CD4-positive, alpha-beta memory T cell (primary cell): ENCODE data around the gene TSC2. TPM values are rescaled to one million over a fixed set of nuclear protein-coding genes. Genes with fewer than 3 reads are reported as not detected.
"Not testable (repeated sequence)": the region's sequence is repeated elsewhere in the genome, so short reads cannot be mapped to it uniquely, and the experiment has no call there.

Experiments used
- CTCF ChIA-PET: fragments of 350-600 bp; sonication (Branson Sonifier 250); formaldehyde crosslinking; loops from one replicate; lab custom pipeline; 2021; ENCODE audit warnings: inconsistent platforms; ENCODE audit not compliant: partially characterized antibody; lab: Charles Lee
- POLR2A ChIA-PET: fragments of 350-600 bp; sonication (Branson Sonifier 250); formaldehyde crosslinking; loops from one replicate; lab custom pipeline; 2021; ENCODE audit not compliant: partially characterized antibody; lab: Charles Lee
- DNase-seq, 5 donors: peaks; one replicate each; pipeline versions ENCODE4 v3.0.0 to v3.0.0-alpha.2; 2020 to 2022; ENCODE audit warnings: mixed read lengths in 1 of 5
- H3K27ac ChIP-seq: one replicate; pipeline ENCODE4 v1.7.0; 2013; ENCODE audit warnings: low read depth, low read length
- H3K27me3 ChIP-seq: 2 replicates; pipeline ENCODE4 v1.7.0; 2013; ENCODE audit warnings: mild to moderate bottlenecking, low read length, moderate library complexity; ENCODE audit not compliant: insufficient read depth
- H3K36me3 ChIP-seq: 2 replicates; pipeline ENCODE4 v1.7.0; 2013; ENCODE audit warnings: mild to moderate bottlenecking, low read length, moderate library complexity; ENCODE audit not compliant: insufficient read depth
- H3K4me1 ChIP-seq: 2 replicates; pipeline ENCODE4 v1.7.0; 2013; ENCODE audit warnings: mild to moderate bottlenecking, low read length, moderate library complexity; ENCODE audit not compliant: insufficient read depth
- H3K4me3 ChIP-seq, 2 donors: one replicate each; pipeline ENCODE4 v1.7.0; 2013; ENCODE audit warnings: low read length in 2 of 2, mild to moderate bottlenecking in 1 of 2
- H3K9me3 ChIP-seq, 2 donors: one replicate each; pipeline ENCODE4 v1.7.0; 2013; ENCODE audit warnings: low read length in 2 of 2, control low read depth in 1 of 2; ENCODE audit not compliant: control insufficient read depth in 1 of 2
- H3K27ac Mint-ChIP-seq, 7 donors: one replicate each; pipeline ENCODE4 v1.8.0; 2020 to 2021; ENCODE audit warnings: mixed read lengths in 7 of 7, mild to moderate bottlenecking in 6 of 7, inconsistent platforms in 3 of 7, moderate library complexity in 3 of 7
- H3K27me3 Mint-ChIP-seq, 2 donors: one replicate each; pipeline ENCODE4 v1.8.0; 2020 to 2021; ENCODE audit warnings: mixed read lengths in 2 of 2
- H3K36me3 Mint-ChIP-seq, 2 donors: one replicate each; pipeline ENCODE4 v1.8.0; 2020 to 2021; ENCODE audit warnings: mixed read lengths in 2 of 2, inconsistent platforms in 1 of 2, mild to moderate bottlenecking in 1 of 2
- H3K4me1 Mint-ChIP-seq, 4 donors: one replicate each; pipeline ENCODE4 v1.8.0; 2020 to 2021; ENCODE audit warnings: mixed read lengths in 4 of 4, mild to moderate bottlenecking in 1 of 4
- H3K4me3 Mint-ChIP-seq, 8 donors: one replicate each; pipeline ENCODE4 v1.8.0; 2020 to 2021; ENCODE audit warnings: mixed read lengths in 8 of 8, mild to moderate bottlenecking in 7 of 8, moderate library complexity in 6 of 8, inconsistent platforms in 3 of 8
- H3K9me3 Mint-ChIP-seq, 8 donors: one replicate each; pipeline ENCODE4 v1.8.0; 2020 to 2021; ENCODE audit warnings: mixed read lengths in 8 of 8, mild to moderate bottlenecking in 5 of 8, inconsistent platforms in 3 of 8, moderate library complexity in 1 of 8
- intact Hi-C: fragments of 100-400 bp; cut with micrococcal nuclease; formaldehyde crosslinking; loops from one replicate; pipeline ENCODE4 v1.15.1; 2023
- polyA plus RNA-seq, 2 donors: library from polyadenylated mRNA; unstranded; fragments of 300-500 nt; fragmentation: Illumina TruSeq; gene quantifications; one replicate each; pipeline ENCODE4 v1.2.3, GENCODE V29; 2021
- total RNA-seq, 2 experiments: library from RNA; stranded (reverse); gene quantifications; one replicate each; pipeline ENCODE4 v1.2.3, GENCODE V29; 2021

Gene TSC2
- total and polyA plus RNA-seq, 4 experiments from 2014 or later, result 20.7 to 177 (median 104) TPM

- H3K27me3 ChIP-seq, result no peaks in the 10 kb centered on the region
These were observed 44.5 kb downstream of the TSC2 start for GRCh38 chr16:2092256-2092620.

GRCh38 chr16:2092866-2093265, 45.1 kb downstream of the TSC2 start:
- no peak for DNase-seq
- Mint-ChIP-seq H3K4me3 (no peak overlapping the region), H3K27me3 (no peaks in the 10 kb centered on the region), H3K36me3 (peaks cover 5 to 17% of the 10 kb centered on the region in 2 donors), H3K4me1 (no peaks in the 10 kb centered on the region), H3K9me3 (no peaks in the 10 kb centered on the region), H3K27ac (no peak overlapping the region)
- Histone ChIP-seq H3K36me3 (peaks cover 3% of the 10 kb centered on the region), H3K4me3 (no peak overlapping the region), H3K9me3 (no peaks in the 10 kb centered on the region), H3K27me3 (no peaks in the 10 kb centered on the region), H3K27ac (no peak overlapping the region), H3K4me1 (no peaks in the 10 kb centered on the region)
- ChIA-PET POLR2A (no interaction called here), CTCF (interaction anchor here (1.0 kb wide), 1 partner anchor 48 kb away, joined by 4 read pairs; no protein-coding TSS in a partner anchor)
- intact Hi-C loops, result no loop called here

More at GRCh38 chr16:2092256-2092620, 44.5 kb downstream of the TSC2 start:
- intact Hi-C loops, result no loop called here
- ChIA-PET POLR2A (interaction anchor here (0.8 kb wide), 1 partner anchor 30 kb away, joined by 4 read pairs; no protein-coding TSS in a partner anchor), CTCF (no interaction called here)
- Mint-ChIP-seq H3K27ac (no peak overlapping the region), H3K4me1 (no peaks in the 10 kb centered on the region), H3K4me3 (no peak overlapping the region), H3K9me3 (no peaks in the 10 kb centered on the region), H3K27me3 (no peaks in the 10 kb centered on the region), H3K36me3 (peaks cover 5 to 21% of the 10 kb centered on the region in 2 donors)
- H3K36me3 ChIP-seq, result peaks cover 3% of the 10 kb centered on the region
- no peak overlapping the region for H3K27ac ChIP-seq
- H3K4me1 ChIP-seq, result no peaks in the 10 kb centered on the region
- no peak for DNase-seq
- H3K9me3 ChIP-seq, result no peaks in the 10 kb centered on the region
- H3K4me3 ChIP-seq, result no peak overlapping the region

GRCh38 chr16:2093793-2094192, 46.0 kb downstream of the TSC2 start:
- POLR2A ChIA-PET, result no interaction called here
- Histone ChIP-seq H3K4me3 (no peak overlapping the region), H3K27me3 (no peaks in the 10 kb centered on the region), H3K4me1 (no peaks in the 10 kb centered on the region), H3K36me3 (peaks cover 3% of the 10 kb centered on the region), H3K27ac (no peak overlapping the region), H3K9me3 (no peaks in the 10 kb centered on the region)
- no peak for DNase-seq
- Mint-ChIP-seq H3K27me3 (no peaks in the 10 kb centered on the region), H3K36me3 (peaks cover 5 to 10% of the 10 kb centered on the region in 2 donors), H3K27ac (no peak overlapping the region), H3K4me3 (no peak overlapping the region), H3K4me1 (no peaks in the 10 kb centered on the region), H3K9me3 (no peaks in the 10 kb centered on the region)
- intact Hi-C loops, result no loop called here
- CTCF ChIA-PET, result interaction anchor here (1.0 kb wide), 1 partner anchor 47 kb away, joined by 4 read pairs; no protein-coding TSS in a partner anchor

GRCh38 chr16:2095315-2095853, 47.6 kb downstream of the TSC2 start:
- intact Hi-C loops, result no loop called here
- H3K4me1 Mint-ChIP-seq, result no peaks in the 10 kb centered on the region
- no peaks in the 10 kb centered on the region for H3K27me3 Mint-ChIP-seq
- ChIA-PET CTCF (no interaction called here), POLR2A (no interaction called here)
- peaks cover 5 to 6% of the 10 kb centered on the region in 2 donors for H3K36me3 Mint-ChIP-seq
- Histone ChIP-seq H3K9me3 (no peaks in the 10 kb centered on the region), H3K4me1 (no peaks in the 10 kb centered on the region), H3K27me3 (no peaks in the 10 kb centered on the region), H3K4me3 (no peak overlapping the region), H3K36me3 (peaks cover 3% of the 10 kb centered on the region), H3K27ac (no peak overlapping the region)
- no peak overlapping the region for H3K27ac Mint-ChIP-seq
- H3K4me3 Mint-ChIP-seq, result no peak overlapping the region
- no peak for DNase-seq
- no peaks in the 10 kb centered on the region for H3K9me3 Mint-ChIP-seq

- no peaks in the 10 kb centered on the region for H3K27me3 ChIP-seq
- Mint-ChIP-seq H3K36me3 (peaks cover 5 to 7% of the 10 kb centered on the region in 2 donors), H3K4me3 (no peak overlapping the region), H3K27me3 (no peaks in the 10 kb centered on the region), H3K4me1 (no peaks in the 10 kb centered on the region), H3K27ac (no peak overlapping the region), H3K9me3 (no peaks in the 10 kb centered on the region)
- intact Hi-C loops, result no loop called here
- H3K4me1 ChIP-seq, result no peaks in the 10 kb centered on the region
- no peak overlapping the region for H3K4me3 ChIP-seq
- POLR2A ChIA-PET, result no interaction called here
- CTCF ChIA-PET, result no interaction called here
- no peaks in the 10 kb centered on the region for H3K9me3 ChIP-seq
- no peak for DNase-seq
- peaks cover 3% of the 10 kb centered on the region for H3K36me3 ChIP-seq
- no peak overlapping the region for H3K27ac ChIP-seq
These were observed 48.3 kb downstream of the TSC2 start for GRCh38 chr16:2095918-2096582.

GRCh38 chr16:2096853-2097595, 49.2 kb downstream of the TSC2 start:
- H3K4me1 ChIP-seq, result no peaks in the 10 kb centered on the region
- no peak overlapping the region for H3K27ac ChIP-seq
- no peak overlapping the region for H3K4me3 ChIP-seq
- H3K4me3 Mint-ChIP-seq, result no peak overlapping the region
- H3K9me3 ChIP-seq, result no peaks in the 10 kb centered on the region
- intact Hi-C loops, result no loop called here
- no peaks in the 10 kb centered on the region for H3K4me1 Mint-ChIP-seq
- H3K36me3 Mint-ChIP-seq, result peaks cover 10 to 11% of the 10 kb centered on the region in 2 donors
- DNase-seq, result no peak
- H3K27me3 ChIP-seq, result no peaks in the 10 kb centered on the region
- peaks cover 3% of the 10 kb centered on the region for H3K36me3 ChIP-seq
- ChIA-PET CTCF (no interaction called here), POLR2A (no interaction called here)
- peak overlapping the region in 1 of 7 donors; percentile 73 for H3K27ac Mint-ChIP-seq
- H3K27me3 Mint-ChIP-seq, result no peaks in the 10 kb centered on the region
- no peaks in the 10 kb centered on the region for H3K9me3 Mint-ChIP-seq

- H3K27ac Mint-ChIP-seq, CTCF ChIA-PET, DNase-seq, H3K27me3 Mint-ChIP-seq, H3K9me3 ChIP-seq, intact Hi-C loops, H3K4me1 ChIP-seq, H3K4me1 Mint-ChIP-seq, H3K36me3 ChIP-seq, H3K4me3 Mint-ChIP-seq, H3K27me3 ChIP-seq, H3K4me3 ChIP-seq, H3K27ac ChIP-seq, H3K9me3 Mint-ChIP-seq, POLR2A ChIA-PET: not testable (repeated sequence)
- peaks cover 10 to 11% of the 10 kb centered on the region in 2 donors for H3K36me3 Mint-ChIP-seq
These were observed 49.9 kb downstream of the TSC2 start for GRCh38 chr16:2097689-2098088.
